ENCODE results near the gene CABCOCO1. TPM values are rescaled to one million over a fixed set of nuclear protein-coding genes. Genes with fewer than 3 reads are reported as not detected.

CABCOCO1 gene
- total and polyA plus RNA-seq, 9 of the 15 experiments (the other 6 are each of a cell fraction or from before 2014, with no cell fraction given): 0.04 TPM; not detected in 8

DNA sequence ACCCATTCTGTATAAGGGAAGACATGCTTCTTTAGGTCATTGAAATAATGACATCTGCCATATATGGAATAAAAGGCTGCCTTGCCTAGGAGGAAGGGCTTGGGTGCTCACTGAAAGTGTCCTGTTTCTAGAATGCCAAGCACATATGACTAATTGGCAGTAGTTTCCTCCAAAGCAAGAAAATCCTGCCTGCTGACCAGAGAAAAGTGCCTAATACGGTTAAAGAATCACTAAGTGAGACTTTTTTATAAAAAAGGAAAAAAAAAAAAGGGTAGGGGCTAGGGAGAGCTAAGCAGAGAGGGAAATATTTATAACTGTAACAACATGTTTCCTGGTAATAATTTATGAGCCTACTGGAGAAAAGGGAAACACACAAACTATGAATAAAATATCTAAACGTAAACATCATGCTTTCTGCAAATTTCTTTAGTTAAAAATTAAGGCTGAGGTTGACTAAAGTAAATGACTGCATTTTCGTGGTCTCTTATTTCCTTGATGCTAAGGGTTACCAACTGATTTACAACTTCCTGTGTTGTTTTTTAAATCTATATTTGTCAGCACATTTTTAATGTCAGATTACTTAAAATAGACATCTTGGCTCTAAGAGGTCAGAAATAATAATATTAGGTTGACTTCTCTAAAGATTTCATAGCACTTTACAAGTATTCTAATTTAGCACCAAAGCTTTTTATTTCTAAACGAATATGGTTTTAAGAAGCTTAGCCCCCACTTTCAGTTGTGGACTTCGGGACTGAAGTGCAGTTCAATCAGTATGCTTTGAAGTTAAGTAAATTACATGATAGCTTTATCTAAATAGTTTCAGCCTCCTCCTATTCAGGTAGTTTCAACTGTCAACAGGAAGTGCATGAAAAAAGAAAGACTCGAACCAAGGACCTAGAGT, 89.6 kb downstream of the CABCOCO1 start (continued):
- TF ChIP-seq, protein P1, sequence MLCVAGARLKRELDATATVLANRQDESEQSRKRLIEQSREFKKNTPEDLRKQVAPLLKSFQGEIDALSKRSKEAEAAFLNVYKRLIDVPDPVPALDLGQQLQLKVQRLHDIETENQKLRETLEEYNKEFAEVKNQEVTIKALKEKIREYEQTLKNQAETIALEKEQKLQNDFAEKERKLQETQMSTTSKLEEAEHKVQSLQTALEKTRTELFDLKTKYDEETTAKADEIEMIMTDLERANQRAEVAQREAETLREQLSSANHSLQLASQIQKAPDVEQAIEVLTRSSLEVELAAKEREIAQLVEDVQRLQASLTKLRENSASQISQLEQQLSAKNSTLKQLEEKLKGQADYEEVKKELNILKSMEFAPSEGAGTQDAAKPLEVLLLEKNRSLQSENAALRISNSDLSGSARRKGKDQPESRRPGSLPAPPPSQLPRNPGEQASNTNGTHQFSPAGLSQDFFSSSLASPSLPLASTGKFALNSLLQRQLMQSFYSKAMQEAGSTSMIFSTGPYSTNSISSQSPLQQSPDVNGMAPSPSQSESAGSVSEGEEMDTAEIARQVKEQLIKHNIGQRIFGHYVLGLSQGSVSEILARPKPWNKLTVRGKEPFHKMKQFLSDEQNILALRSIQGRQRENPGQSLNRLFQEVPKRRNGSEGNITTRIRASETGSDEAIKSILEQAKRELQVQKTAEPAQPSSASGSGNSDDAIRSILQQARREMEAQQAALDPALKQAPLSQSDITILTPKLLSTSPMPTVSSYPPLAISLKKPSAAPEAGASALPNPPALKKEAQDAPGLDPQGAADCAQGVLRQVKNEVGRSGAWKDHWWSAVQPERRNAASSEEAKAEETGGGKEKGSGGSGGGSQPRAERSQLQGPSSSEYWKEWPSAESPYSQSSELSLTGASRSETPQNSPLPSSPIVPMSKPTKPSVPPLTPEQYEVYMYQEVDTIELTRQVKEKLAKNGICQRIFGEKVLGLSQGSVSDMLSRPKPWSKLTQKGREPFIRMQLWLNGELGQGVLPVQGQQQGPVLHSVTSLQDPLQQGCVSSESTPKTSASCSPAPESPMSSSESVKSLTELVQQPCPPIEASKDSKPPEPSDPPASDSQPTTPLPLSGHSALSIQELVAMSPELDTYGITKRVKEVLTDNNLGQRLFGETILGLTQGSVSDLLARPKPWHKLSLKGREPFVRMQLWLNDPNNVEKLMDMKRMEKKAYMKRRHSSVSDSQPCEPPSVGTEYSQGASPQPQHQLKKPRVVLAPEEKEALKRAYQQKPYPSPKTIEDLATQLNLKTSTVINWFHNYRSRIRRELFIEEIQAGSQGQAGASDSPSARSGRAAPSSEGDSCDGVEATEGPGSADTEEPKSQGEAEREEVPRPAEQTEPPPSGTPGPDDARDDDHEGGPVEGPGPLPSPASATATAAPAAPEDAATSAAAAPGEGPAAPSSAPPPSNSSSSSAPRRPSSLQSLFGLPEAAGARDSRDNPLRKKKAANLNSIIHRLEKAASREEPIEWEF (CRISPR knock-in tag; IDR thresholded peaks at IDR 0.05): no peak
- TF ChIP-seq, protein P2, sequence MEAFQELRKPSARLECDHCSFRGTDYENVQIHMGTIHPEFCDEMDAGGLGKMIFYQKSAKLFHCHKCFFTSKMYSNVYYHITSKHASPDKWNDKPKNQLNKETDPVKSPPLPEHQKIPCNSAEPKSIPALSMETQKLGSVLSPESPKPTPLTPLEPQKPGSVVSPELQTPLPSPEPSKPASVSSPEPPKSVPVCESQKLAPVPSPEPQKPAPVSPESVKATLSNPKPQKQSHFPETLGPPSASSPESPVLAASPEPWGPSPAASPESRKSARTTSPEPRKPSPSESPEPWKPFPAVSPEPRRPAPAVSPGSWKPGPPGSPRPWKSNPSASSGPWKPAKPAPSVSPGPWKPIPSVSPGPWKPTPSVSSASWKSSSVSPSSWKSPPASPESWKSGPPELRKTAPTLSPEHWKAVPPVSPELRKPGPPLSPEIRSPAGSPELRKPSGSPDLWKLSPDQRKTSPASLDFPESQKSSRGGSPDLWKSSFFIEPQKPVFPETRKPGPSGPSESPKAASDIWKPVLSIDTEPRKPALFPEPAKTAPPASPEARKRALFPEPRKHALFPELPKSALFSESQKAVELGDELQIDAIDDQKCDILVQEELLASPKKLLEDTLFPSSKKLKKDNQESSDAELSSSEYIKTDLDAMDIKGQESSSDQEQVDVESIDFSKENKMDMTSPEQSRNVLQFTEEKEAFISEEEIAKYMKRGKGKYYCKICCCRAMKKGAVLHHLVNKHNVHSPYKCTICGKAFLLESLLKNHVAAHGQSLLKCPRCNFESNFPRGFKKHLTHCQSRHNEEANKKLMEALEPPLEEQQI (IDR thresholded peaks at IDR 0.05): no peak
- TF ChIP-seq ZNF354B (CRISPR knock-in tag; IDR thresholded peaks at IDR 0.05): no peak
- TF ChIP-seq PHB (CRISPR knock-in tag; IDR thresholded peaks at IDR 0.05): no peak
- TF ChIP-seq LEF1 (IDR thresholded peaks at IDR 0.05): peak; percentile 79; the same call in 1 of the 2 replicates
- no peak for TF ChIP-seq ETV5 (CRISPR knock-in tag; IDR thresholded peaks at IDR 0.05; ENCODE audit: low read depth)
- TF ChIP-seq, protein P3, sequence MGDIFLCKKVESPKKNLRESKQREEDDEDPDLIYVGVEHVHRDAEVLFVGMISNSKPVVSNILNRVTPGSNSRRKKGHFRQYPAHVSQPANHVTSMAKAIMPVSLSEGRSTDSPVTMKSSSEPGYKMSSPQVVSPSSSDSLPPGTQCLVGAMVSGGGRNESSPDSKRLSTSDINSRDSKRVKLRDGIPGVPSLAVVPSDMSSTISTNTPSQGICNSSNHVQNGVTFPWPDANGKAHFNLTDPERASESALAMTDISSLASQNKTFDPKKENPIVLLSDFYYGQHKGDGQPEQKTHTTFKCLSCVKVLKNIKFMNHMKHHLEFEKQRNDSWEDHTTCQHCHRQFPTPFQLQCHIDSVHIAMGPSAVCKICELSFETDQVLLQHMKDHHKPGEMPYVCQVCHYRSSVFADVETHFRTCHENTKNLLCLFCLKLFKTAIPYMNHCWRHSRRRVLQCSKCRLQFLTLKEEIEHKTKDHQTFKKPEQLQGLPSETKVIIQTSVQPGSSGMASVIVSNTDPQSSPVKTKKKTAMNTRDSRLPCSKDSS (IDR thresholded peaks at IDR 0.05; ENCODE audit: low read depth, partially characterized antibody): no peak
- TF ChIP-seq, protein P4, sequence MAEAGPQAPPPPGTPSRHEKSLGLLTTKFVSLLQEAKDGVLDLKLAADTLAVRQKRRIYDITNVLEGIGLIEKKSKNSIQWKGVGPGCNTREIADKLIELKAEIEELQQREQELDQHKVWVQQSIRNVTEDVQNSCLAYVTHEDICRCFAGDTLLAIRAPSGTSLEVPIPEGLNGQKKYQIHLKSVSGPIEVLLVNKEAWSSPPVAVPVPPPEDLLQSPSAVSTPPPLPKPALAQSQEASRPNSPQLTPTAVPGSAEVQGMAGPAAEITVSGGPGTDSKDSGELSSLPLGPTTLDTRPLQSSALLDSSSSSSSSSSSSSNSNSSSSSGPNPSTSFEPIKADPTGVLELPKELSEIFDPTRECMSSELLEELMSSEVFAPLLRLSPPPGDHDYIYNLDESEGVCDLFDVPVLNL (CRISPR knock-in tag; IDR thresholded peaks at IDR 0.05; ENCODE audit: low read depth): no peak
- no peak for TF ChIP-seq MIER1 (IDR thresholded peaks at IDR 0.05; ENCODE audit: low read depth)
- no peak for TF ChIP-seq CHCHD3 (CRISPR knock-in tag; IDR thresholded peaks at IDR 0.05)
- no peak for TF ChIP-seq TFAM (CRISPR knock-in tag; conservative IDR thresholded peaks at IDR 0.05)
- no peak for TF ChIP-seq NELFE (IDR thresholded peaks at IDR 0.05; ENCODE audit: insufficient read depth, insufficient read length)
- TF ChIP-seq KAT2B (IDR thresholded peaks at IDR 0.05; ENCODE audit: low read depth, low read length): no peak
- TF ChIP-seq KLF6 (CRISPR knock-in tag; IDR thresholded peaks at IDR 0.05; ENCODE audit: borderline replicate concordance): no peak
- no peak for TF ChIP-seq ZNF274 (IDR thresholded peaks at IDR 0.05; ENCODE audit: borderline replicate concordance, low read depth, low read length)
- no peak for TF ChIP-seq ZNF134 (CRISPR knock-in tag; conservative IDR thresholded peaks at IDR 0.05)

Data from K562 (cell line).